HG02973 (cell line): ENCODE measurements around the gene SHC4.
"Not testable (repeated sequence)": the region's sequence is repeated elsewhere in the genome, so short reads cannot be mapped to it uniquely, and the experiment has no call there.

Experiments used
- ATAC-seq: cut with Tn5 transposase; IDR thresholded peaks from one replicate; pipeline ENCODE4 v1.9.1; 2021; ENCODE audit warnings: moderate library complexity; ENCODE audit not compliant: unreplicated experiment

The SHC4 gene

DNA sequence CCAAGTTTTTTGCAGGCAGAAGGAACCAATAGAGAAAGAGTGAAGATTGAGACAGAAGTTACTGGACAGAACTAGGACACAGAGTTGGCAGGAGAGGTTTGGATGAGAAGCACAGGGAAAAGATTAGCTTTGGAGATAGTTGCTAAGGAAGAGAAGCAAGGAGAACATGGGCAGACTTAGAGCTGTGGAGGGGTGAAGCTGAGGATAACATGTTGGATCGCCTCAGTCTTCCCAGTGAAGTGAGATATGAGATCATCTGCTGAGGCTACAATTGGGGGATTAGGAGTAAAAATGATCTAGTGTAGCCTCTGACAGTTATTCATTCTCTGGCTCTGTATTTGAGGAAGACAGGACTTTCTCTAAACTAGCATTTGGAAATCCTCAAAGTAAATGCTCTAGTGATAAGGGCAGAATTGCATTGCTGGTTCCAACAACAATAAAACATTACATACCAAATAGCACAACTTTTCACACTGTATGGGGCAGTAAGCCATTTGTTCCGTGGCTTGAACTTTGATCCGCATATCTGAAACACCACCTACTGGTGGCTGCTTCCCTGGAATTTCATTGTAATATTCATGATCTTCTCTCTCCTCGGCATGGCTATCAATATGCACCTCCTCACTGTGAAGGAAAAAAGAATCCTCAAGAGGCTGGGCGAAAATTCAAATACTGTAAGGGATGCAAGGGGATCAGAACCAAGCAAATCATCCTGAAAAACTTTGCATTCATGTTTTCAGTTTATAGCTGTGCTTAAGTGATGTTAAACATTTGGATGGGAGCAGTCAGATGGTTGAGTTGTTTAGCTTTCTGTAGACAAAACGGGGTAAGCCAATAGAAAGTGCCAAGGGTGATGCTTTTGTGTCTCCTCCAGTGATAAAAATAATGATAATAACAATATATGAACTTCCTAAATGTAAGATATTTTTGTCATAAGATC lies 107.9 kb downstream of the SHC4 start:
- no peak for ATAC-seq

DNA sequence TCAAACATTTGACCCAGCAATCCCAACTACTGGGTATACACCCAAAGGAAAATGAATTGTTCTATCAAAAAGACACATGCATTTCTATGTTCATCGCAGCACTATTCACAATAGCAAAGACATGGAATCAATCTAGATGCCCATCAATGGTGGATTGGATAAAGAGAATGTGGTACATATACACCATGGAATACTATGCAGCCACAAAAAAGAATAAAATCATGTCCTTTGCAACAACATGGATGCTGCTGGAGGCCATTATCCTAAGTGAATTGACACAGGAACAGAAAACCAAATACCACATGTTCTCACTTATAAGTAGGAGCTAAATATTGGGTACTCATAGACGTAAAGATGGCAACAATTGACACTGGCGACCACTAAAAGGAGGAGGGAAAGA lies 109.3 kb downstream of the SHC4 start:
- ATAC-seq: not testable (repeated sequence)

DNA sequence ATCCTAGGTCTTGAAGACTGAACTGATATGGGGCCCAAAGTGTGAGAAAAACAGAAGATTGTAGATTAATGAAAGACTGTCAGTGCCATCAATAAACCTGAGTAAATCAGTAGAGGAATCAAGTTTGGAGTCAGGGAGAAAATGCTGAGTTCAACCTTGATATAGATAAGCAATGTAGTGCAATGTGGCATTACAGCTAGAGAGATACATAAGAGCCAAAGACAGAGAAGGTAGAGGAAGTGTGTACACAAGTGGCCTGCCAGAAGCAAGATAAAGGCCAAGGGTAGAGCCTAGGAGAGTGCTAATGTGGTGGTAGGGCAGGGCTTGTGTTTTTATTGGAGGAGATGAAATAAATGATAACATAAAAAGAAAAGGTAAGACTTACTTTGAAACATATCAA lies 111.8 kb downstream of the SHC4 start:
- ATAC-seq: no peak

- no peak for ATAC-seq
Measured at GRCh38 chr15:48850648-48851047, 113.1 kb downstream of the SHC4 start.

- ATAC-seq: no peak
Measured at GRCh38 chr15:48845123-48845522, 118.6 kb downstream of the SHC4 start.

- no peak for ATAC-seq
Measured at GRCh38 chr15:48842501-48842900, 121.2 kb downstream of the SHC4 start.

GRCh38 chr15:48834756-48835155 lies 129.0 kb downstream of the SHC4 start:
- ATAC-seq: no peak

DNA sequence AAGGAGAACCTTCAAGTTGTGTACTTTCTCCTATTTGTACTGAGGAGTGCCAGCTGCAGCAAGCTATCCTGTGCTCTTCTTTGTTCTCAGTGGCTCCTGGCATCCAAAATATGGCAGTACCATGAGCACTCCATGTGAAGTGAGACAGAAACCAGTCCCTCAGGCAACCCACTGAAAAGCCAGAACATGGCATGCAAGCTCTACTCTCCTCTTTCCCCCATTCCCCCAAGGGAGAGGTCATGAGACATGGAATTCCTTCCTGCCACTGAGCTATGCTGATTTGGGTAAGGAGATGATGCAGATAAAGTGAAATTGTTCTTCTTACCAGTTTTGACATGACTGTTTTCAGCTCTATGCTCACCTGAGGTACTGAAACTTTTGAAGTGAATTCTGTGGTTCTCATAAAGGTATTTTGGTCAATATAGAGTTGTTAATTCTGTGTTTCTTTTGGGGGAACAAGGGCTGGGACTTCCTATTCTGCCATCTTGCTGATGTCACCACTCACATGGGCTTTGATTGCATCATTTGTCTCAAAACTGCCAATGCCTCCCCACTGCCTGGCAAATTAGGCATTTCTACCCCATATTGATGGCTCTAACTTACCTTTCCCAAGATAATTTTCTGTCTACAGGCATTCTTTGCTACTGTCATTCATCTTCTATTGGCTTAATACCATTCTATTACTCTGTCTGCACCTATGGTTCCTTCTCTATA lies 130.0 kb downstream of the SHC4 start:
- no peak for ATAC-seq

DNA sequence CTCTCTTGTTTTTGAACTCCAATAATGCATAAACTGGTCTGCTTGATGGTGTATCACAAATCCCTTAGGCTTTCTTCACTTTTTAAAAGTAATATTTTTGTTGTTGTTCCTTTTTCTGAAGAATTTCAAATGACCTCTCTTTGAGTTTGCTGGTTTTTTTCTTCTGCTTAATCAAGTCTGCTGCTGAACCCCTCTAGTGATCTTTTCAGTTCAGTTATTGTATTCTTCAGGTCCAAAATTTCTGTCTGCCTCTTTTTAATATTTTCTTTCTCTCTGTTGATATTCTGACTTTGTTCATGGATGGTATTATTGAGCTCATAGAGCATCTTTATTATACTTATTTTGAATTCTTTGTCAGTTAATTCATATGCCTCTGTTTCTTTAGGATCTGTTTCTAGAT lies 131.1 kb downstream of the SHC4 start:
- ATAC-seq: no peak

DNA sequence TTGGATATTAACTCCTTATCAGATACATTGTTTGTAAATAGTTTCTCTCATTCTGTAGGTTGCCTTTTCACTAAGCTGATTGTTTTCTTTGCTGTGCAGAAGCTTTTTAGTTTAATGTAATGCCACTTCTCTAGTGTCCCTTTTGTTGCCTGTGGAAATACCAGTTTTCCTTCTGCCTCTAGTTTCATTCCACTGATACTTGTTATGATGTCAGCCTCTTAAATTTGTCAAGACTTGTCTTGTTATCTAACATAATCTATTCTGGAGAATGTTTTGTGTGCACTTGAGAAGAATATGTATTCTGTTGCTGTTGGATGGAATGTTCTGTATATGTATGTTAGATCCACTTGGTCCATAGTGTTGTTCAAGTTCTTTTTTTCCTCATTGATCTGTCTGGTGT lies 134.8 kb downstream of the SHC4 start:
- ATAC-seq: no peak

GRCh38 chr15:48828471-48828870 lies 135.2 kb downstream of the SHC4 start:
- no peak for ATAC-seq

DNA sequence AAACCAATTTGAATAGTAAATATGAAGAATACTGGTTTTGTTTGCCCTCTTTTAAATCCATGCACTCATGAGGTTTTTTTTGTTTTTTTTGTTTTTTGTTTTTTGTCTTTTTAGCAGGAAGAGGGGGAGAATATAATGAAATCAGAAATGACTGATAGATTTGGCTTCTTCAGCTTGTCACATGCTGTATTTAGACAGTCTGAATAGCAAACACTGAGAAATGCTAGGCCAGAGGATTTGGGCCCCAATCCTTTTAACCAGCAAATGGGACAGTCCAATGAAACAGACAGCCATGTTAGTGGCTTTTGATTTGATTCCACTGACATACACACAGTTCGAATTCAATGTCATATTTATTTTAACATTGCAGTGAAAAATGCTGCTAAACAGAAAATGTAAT lies 138.6 kb downstream of the SHC4 start:
- ATAC-seq: no peak

DNA sequence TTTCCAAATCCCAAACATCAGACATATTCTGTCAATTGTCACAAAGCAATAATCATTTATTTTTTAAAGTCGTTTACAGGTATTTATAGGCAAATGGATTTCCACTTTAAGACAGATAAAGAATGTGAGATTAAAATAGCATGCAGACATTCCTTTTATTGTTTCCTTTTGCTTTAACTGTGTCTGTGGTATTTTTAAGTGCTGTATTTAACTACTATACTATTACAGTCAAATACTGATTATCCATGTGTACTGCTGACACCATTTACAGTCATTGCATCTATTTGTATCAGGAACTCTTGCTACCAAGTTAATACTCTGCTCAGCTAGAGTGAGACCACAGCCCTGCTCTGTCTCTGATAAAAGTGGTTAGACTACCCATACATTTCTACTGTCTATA lies 140.0 kb downstream of the SHC4 start:
- ATAC-seq: no peak

DNA sequence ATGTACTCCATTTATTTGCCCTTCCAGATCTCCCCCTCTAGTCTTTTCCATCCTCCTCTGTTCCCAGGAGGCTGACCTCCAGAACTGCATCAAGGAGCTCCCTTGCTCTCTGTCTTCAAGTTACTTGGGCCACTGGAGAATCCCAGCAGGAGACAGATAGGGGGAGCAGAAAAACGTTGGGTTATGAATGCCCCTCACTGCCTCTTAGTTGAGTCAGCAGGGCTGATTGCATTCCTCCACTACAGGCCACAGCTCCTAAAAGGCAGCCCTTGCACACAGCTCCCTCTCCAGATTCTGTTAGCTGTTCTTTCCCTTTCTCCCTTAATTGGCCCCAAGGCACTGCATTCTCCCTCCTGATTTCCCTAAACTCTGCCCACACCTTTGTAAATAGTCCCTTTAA lies 140.5 kb downstream of the SHC4 start:
- ATAC-seq: no peak

GRCh38 chr15:48814286-48814685 lies 149.4 kb downstream of the SHC4 start:
- ATAC-seq: no peak

GRCh38 chr15:48811325-48811958 lies 152.3 kb downstream of the SHC4 start:
- ATAC-seq: no peak

DNA sequence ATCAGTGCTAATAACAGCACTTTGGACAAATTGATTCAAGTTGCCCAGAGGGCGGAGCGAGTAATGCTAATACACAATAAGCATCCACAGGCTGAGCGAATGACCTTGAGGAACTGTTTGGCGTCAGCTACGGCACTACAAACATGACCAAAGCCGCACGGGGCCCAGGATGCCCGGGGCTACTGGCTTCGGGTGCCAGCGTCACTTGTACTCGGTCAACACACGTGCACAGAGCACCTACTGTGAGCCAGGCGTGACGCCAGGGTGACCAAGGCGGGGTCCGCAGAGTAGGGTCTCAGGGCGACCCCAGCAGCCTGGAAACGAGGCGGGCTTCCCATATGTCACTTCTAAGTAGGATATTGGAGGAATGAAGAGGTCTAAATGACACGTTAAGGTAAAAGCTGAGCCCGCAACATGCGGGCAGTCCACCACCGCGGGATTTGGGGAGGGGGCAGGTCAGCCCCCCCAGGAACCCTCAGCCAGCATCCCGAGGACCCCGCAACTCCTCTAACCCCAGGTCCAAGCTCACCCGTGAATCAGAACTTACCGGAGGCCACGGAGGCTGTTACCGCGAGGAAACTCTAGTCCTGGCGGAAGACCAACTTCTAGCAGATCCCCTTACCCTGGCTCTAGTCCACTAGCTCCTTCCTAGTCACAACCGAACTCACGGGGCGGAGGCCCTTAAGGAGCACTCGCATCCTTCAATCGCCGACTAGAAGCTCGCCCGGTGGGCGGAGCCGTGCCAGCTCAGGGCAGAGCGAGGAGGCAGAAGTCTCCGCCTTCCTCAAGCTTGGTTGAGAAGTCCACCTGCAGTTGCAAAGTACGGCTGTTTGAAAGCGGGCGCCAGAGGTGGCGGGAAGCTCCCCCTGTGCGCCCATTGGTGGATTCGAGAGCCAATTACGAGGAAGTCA lies 153.1 kb downstream of the SHC4 start, which contains the start of gene CEP152:
TSS of gene CEP152 (minus strand) at position 656 of the 911 bp plus-strand sequence. CDS start 5,420 bp downstream, outside the sequence.
- peak; percentile 96 for ATAC-seq

- ATAC-seq: no peak
Measured at GRCh38 chr15:48806151-48806550, 157.6 kb downstream of the SHC4 start.

- no peak for ATAC-seq
Measured at GRCh38 chr15:48805591-48805990, 158.1 kb downstream of the SHC4 start.

DNA sequence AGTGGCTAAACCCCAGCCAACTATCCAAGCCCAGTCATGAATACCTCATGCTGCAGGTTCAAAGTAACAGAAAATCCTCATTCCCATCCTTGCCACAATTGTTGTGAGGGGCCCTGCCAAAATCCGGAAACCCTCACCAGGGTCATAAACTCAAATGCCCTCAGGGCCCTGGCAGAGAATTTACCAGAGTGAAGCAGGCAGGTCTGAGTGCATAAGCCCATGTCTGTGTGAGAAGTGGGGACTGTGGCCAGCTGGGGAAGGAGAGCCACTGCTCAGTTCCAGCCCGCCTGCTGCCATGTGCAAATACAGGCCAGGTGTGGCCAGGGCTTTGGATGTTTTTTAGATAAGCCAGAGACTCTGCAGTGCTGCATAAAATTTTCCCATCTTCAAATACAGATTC lies 159.8 kb downstream of the SHC4 start:
- no peak for ATAC-seq

DNA sequence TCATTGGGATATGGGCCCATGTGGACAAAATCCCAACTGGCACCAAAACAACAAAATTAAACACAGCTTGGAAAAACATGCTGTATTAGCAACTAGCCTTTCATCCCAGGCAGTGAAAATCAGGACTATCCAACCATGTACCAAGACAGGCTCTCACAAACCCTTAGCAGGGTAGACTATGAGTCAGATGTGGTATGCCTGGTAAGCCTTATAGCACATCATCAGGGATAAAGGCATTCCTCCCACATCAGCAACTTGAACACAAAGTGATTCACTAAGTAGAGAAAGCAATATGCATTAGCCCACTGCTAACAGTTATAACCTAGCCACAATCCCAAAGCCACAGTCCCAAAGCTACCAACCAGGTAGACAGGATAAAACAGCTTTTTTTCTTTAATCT lies 160.9 kb downstream of the SHC4 start:
- no peak for ATAC-seq
